ENCODE results near the gene C22orf23.
"Not testable (repeated sequence)": the region's sequence is repeated elsewhere in the genome, so short reads cannot be mapped to it uniquely, and the experiment has no call there.

C22orf23 gene

DNA sequence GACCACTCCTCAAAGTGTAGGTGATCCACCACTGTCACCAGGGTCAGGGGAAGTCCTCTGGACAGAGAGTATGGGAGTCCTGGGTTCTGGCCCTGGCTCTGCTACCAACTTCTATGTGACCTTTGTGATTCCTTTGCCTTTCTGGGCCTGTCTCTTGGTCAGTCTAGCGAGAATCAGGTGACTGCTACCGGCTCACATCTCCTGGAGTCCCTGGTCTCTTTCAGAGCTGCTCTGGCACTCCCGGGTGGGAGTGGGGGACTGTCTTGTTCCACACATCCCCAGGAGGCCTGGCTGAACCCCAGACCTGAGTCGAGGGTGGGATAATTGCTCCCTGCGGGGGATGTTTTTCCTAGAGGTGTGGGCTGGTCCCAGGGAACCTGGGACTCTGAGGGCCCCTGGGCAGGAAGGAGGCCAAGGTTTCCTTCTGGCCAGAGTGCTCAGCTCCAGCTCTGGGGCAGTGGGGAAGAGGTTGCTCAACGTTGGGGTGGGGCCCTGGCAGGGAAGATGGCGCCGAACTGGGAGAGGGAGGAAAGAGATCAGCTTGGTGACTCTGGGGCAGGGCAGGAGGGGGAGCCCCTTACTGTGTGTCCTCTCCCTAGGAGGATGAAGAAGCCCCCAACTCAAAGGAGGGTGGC is 28.9 kb upstream of the C22orf23 start:
- DNase-seq, result no peak

DNA sequence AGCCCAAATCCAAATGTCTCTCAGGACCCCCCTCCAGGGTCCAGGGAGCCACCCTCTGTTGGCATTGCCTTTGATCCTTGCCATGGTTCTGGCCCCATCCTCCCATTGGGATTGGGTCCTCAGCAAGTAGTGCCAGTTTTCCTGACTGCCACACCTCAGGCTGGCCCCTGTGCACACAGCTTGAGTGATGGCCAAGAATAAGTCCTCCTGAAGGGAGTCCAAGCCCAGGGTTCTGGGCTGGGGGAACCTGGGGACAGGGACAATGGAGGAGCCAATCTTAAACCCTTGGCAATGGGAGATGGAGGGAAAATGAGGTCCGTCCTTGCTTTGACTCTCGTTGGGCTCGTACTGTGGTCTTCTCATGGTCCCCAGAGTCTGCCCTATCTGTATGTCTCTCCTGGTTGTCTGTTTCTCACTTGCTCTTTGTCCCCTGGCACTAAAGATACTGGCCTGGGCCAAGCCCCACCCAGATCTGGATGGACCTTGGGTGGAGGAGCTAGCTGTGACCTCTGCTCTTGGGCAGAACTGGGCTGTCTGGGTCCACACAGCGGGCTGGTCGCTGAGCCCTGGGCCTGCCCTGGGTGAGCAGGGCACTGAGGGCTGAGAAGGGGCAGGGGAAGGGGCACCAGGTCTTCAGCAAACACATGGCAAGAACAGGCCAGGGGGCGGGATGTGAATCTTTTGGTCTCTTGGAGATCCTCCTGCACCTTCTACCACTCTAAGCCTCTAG is 28.0 kb upstream of the C22orf23 start:
- DNase-seq, result no peak

DNA sequence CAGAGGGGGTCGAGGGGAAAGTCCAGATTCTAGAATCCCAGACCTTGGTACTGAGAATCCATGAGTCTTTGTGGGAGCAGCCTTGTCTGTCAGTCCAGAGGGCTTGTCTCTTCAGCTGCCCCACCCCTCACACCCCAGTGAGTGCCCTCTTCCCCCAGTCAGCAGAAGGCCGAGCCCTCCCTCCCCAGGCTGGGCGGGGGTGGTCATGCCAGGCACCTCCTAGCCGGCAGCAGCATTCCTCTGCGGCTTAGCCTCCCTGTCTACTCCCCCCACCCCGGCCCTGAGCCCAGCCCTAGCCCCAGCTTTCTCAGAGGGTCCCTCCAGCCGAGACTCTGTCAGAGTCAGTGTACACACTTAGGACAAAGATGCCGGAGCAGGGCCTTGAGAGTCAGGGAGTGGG is 26.4 kb upstream of the C22orf23 start:
- no peak for DNase-seq

DNA sequence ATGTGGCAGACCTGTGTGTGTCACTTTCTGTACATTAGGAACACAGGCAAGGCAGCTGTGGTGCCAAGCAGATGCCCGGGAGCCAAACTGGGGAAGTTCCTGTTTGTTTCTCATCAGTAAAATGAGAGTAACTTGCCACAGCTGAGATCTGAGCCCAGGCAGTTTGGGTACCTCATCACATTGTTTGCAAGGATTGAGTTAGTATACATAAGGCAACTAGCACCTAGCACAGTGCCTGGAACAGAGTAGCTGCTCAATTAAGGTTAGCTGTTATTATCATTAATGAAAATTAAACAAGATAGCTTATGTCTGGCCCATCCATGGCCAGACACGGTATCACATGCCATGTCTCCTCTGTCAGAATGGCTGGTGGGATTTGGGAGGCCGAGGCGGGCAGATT is 23.1 kb upstream of the C22orf23 start:
- DNase-seq, result no peak

DNA sequence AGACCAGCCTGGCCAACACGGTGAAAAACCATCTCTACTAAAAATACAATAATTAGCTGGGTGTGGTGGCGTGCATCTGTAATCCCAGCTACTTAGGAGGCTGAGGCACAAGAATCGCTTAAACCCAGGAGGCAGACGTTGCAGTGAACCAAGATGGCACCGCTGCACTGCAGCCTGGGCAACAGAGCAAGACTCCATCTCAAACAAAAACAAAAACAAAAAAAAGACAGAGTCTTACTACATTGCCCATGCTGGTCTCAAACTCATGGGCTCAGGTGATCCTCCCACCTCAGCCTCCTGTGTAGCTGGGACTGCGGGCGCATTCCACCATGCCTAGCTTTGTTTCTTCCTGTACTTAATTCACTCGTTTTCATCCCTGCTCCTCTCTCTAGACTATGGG is 22.6 kb upstream of the C22orf23 start:
- DNase-seq, result not testable (repeated sequence)

DNA sequence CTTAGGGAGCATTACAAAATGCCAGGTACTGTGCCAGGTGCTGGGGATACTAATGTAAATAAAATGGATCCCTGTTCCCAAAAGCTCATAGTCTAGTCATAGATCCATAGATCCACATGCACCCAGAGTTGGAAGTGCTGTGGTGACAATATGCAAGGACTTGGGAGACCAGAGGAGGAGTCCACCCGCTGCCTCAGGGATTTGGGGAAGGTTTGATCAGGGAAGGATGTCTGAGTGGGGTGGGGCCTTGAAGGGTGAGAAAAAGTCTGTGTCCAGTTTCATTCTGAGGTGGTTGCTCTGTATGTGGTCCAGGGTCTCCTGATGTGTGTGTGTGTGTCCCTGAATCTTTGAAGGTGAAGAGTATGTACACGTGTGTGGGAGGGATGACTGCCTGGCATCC is 21.8 kb upstream of the C22orf23 start:
- DNase-seq, result no peak

DNA sequence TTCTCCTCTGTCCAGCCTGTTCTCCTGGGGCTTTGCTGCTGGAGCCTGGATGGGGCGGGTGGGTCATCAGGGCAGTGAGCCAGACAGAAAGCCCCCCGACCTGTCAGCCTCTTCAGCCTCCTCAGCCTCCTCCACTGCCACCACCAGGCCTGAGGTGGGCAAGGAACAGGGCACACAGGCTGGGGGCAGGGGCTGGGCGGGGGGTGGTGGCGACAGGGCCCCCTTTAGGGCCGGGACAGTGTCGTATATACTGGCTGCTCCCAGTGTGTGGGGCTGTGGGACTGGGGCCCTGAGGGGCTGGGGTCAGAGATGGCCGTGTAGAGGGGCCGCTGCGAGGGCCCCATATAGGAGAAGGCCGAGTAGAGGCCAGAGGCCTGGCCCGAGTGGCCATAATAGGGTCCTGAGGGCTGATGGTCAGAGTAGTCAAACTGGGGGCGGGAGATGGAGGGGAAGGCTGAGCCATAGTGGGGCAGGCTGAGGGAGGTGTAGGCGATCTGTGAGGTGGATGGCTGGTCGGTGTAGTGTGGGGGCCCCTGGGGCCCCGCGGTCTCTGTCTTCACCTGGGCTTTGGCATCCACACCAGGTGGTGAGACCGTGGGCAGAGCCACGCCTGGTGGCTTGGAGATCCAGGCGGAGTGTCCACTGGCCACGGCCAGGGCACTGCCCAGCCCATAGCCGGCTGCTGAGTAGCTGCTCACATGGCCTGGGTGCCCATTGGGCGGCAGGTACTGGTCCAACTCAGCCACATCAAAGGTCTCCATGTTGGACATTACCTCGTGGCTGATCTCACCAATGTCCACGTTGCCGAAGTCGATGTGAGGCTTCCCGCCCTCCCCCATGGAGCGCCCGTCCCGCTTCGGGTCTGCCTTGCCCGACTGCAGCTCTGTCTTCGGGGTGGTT is 20.1 kb upstream of the C22orf23 start:
- no peak for DNase-seq

- DNase-seq, result no peak
These were observed 19.1 kb upstream of the C22orf23 start for GRCh38 chr22:37972527-37972926.

GRCh38 chr22:37971475-37972434 is 18.4 kb upstream of the C22orf23 start:
- DNase-seq, result no peak

- no peak for DNase-seq
These were observed 17.5 kb upstream of the C22orf23 start for GRCh38 chr22:37970864-37971263.

GRCh38 chr22:37968452-37969251 is 15.3 kb upstream of the C22orf23 start:
- no peak for DNase-seq

GRCh38 chr22:37967637-37968451 is 14.4 kb upstream of the C22orf23 start:
- DNase-seq, result no peak

- no peak for DNase-seq
These were observed 13.7 kb upstream of the C22orf23 start for GRCh38 chr22:37967147-37967546.

GRCh38 chr22:37965940-37966664 is 12.7 kb upstream of the C22orf23 start:
- DNase-seq, result peak; percentile 3

GRCh38 chr22:37961062-37961461 is 7.7 kb upstream of the C22orf23 start:
- DNase-seq, result no peak

- DNase-seq, result no peak
These were observed 5.9 kb upstream of the C22orf23 start for GRCh38 chr22:37959231-37959825.

DNA sequence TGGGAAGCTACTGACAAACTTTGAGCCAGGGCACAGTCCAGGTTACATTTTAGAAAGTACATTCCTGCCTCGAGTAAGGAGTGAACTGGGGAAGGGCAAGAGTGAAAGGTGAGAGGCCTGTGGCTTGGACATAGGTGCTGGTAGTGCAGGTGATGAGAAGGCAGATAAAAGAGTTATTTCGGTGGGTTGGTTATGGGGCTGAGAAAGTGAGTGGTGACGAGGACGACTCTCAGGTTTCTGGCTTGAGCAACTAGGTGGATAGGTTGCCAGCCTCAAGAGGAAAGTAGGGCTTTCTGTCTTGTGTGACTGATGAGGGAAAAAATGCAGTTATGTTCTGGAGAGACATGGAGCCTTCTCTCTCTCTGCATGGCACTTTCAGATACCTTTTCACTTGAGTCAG is 3.8 kb upstream of the C22orf23 start:
- DNase-seq, result no peak

DNA sequence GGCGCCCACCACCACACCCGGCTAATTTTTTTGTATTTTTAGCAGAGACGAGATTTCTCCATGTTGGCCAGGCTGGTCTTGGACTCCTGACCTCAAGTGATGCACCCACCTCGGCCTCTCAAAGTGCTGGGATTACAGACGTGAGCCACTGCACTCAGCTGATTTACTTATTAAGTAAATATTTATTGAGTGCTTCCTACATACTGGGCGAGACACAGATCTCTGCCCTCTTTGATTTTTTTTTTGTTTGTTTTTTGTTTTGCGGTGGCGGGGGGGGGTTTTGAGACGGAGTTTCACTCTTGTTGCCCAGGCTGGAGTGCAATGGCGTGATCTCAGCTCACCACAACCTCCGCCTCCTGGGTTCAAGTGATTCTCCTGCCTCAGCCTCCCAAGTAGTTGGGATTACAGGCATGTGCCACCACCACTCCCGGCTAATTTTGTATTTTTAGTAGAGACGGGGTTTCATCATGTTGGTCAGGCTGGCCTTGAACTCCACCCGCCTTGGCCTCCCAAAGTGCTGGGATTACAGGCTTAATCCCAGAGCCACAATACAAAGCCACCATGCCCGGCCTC is 2.5 kb upstream of the C22orf23 start:
- DNase-seq, result not testable (repeated sequence)

DNA sequence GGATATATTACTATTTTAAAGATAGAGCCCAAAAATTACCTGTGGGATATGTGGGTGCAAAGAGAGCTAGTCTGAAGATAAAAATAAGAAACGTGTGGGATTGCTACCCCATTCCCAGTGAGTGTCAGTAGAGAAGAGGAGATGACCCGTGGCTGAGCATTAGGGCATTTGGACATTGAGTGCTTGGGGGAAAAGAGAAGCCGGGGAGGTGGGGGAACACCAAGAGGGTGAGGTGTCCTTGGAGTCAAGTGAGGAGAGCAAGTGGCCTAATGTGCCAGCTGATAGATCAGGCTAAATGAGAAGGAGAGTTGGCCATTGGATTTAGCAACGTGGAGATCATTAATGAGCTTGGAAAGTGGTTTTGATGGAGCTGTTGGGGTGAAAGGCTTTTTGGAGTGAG is 1.3 kb upstream of the C22orf23 start:
- DNase-seq, result no peak
